ENCODE measurements around the gene PSMB7. TPM values are rescaled to one million over a fixed set of nuclear protein-coding genes. Genes with fewer than 3 reads are reported as not detected.

PSMB7 gene
- total RNA-seq, 2 experiments from 2014 or later, result 164 to 186 TPM

DNA sequence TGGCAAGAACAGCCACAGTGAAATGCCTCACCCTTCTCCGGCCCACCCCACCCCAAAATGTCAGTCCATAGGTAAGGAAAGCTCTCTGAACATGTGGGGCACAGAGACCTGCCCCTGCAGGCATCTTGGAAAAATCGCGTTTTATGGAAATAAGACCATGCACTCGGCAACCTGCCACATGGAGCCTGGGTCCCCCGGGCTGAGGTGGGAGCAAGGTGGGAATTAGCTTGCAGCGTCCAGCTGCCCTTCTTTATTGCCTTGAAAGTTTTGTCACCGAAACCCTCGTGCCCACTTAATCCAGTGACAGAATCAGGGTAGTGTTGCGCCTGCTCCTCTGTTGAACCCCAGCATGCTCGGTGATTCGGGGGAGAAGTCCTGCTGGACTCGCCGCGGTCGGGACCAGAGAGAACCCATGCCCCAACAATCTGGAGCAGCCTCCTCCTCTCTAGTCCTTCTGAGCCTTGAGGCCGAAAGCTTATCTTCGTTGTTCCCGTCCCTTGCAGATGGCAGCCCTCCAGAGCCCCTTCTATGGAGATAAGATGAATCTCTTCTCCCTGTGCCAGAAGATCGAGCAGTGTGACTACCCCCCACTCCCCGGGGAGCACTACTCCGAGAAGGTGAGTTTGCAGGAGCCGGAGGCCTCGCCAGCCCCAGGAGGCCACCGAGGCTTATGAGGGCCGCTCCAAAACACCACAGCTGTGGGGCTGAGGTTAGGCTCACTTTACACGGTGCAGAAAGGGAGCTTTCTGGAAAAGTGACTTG lies 67.9 kb downstream of the PSMB7 start:
- no peaks in the 10 kb centered on the region for H4K20me1 ChIP-seq (ENCODE audit: insufficient read depth, low read length)
- BruUV-seq (replicated peaks), result no TSS peak
- H2AFZ ChIP-seq (ENCODE audit: low read length), result no peak overlapping the region
- ChIA-PET CTCF (ENCODE audit: unreplicated experiment) (interaction anchor here (0.6 kb wide), 1 partner anchor 740 kb away, joined by 8 read pairs; no protein-coding TSS in a partner anchor), POLR2A (no interaction called here)
- H3K36me3 ChIP-seq (ENCODE audit: insufficient read depth, low read length), result peaks cover 48% of the 10 kb centered on the region
- intact Hi-C loops (cut with micrococcal nuclease; ENCODE audit: unreplicated experiment), result no loop called here
- H3K4me1 ChIP-seq (ENCODE audit: insufficient read depth, low read length, poor library complexity, severe bottlenecking), result no peaks in the 10 kb centered on the region
- H3K4me3 ChIP-seq (ENCODE audit: low read depth, low read length, poor library complexity, severe bottlenecking), result no peak overlapping the region
- H3K27ac ChIP-seq (ENCODE audit: low read depth, low read length, poor library complexity, severe bottlenecking), result no peak overlapping the region
- DNase-seq (ENCODE audit: low spot score), result no peak
- no peak overlapping the region for H3K4me2 ChIP-seq (ENCODE audit: low read length)
- H3K9me2 ChIP-seq (ENCODE audit: insufficient read depth, low read length), result no peaks in the 10 kb centered on the region
- H3K79me2 ChIP-seq (ENCODE audit: insufficient read depth, low read depth, low read length), result no peaks in the 10 kb centered on the region
- TF ChIP-seq EZH2phosphoT487 (IDR thresholded peaks at IDR 0.05; ENCODE audit: borderline replicate concordance, low read depth, low read length), result no peak
- TF ChIP-seq, protein P1, sequence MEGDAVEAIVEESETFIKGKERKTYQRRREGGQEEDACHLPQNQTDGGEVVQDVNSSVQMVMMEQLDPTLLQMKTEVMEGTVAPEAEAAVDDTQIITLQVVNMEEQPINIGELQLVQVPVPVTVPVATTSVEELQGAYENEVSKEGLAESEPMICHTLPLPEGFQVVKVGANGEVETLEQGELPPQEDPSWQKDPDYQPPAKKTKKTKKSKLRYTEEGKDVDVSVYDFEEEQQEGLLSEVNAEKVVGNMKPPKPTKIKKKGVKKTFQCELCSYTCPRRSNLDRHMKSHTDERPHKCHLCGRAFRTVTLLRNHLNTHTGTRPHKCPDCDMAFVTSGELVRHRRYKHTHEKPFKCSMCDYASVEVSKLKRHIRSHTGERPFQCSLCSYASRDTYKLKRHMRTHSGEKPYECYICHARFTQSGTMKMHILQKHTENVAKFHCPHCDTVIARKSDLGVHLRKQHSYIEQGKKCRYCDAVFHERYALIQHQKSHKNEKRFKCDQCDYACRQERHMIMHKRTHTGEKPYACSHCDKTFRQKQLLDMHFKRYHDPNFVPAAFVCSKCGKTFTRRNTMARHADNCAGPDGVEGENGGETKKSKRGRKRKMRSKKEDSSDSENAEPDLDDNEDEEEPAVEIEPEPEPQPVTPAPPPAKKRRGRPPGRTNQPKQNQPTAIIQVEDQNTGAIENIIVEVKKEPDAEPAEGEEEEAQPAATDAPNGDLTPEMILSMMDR (conservative IDR thresholded peaks at IDR 0.05; ENCODE audit: low read length), result no peak
- H3K9me3 ChIP-seq (ENCODE audit: low read length), result no peaks in the 10 kb centered on the region

DNA sequence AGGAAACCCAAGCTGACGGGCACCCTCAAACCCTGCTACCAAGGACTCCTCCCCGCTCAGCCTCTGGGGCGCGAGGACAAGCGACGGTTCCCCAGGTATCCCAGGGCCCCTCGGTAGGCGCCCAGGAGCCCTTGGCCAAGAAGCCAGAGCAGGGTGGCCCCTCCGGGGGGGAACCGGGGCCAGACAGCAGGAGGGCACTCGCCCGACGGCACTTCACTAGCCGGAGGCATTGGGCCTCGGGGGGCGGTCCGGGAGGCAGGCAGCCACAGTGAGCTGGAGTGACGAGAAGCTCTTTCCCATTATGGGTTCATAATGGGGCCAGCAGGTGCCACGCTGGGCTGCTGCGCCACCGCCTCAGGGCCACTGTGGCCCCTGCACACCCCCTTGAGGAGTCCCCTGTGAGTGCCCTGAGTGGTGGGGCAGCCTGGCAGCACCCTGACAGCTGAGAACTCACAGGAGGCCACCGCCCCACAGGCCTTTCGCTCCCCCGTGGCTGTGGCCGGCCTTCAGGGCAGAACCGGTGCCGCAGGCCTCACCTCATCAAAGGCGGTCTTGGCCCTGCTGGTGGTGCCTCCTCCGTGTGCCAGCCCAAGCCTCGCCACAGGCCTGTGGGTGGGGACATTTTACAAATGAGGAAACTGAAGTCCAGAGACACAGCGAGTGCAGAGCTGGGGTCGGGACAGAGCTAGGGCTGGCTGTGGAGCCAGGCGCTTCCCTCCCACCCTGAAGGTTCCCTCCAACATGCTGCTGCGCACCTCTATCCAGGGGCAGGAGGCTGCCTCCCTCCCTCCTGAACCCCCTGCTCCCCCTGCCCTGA lies 68.7 kb downstream of the PSMB7 start:
- no peaks in the 10 kb centered on the region for H4K20me1 ChIP-seq (ENCODE audit: insufficient read depth, low read length)
- DNase-seq (ENCODE audit: low spot score), result no peak
- TF ChIP-seq, protein P1 (conservative IDR thresholded peaks at IDR 0.05; ENCODE audit: low read length), result no peak
- no peak for TF ChIP-seq EZH2phosphoT487 (IDR thresholded peaks at IDR 0.05; ENCODE audit: borderline replicate concordance, low read depth, low read length)
- ChIA-PET CTCF (ENCODE audit: unreplicated experiment) (no interaction called here), POLR2A (no interaction called here)
- no peaks in the 10 kb centered on the region for H3K79me2 ChIP-seq (ENCODE audit: insufficient read depth, low read depth, low read length)
- H3K36me3 ChIP-seq (ENCODE audit: insufficient read depth, low read length), result peaks cover 40% of the 10 kb centered on the region
- intact Hi-C loops (cut with micrococcal nuclease; ENCODE audit: unreplicated experiment), result no loop called here
- no peaks in the 10 kb centered on the region for H3K4me1 ChIP-seq (ENCODE audit: insufficient read depth, low read length, poor library complexity, severe bottlenecking)
- no peak overlapping the region for H3K4me3 ChIP-seq (ENCODE audit: low read depth, low read length, poor library complexity, severe bottlenecking)
- H2AFZ ChIP-seq (ENCODE audit: low read length), result no peak overlapping the region
- no TSS peak for BruUV-seq (replicated peaks)
- no peaks in the 10 kb centered on the region for H3K9me3 ChIP-seq (ENCODE audit: low read length)
- no peak overlapping the region for H3K4me2 ChIP-seq (ENCODE audit: low read length)
- H3K9me2 ChIP-seq (ENCODE audit: insufficient read depth, low read length), result no peaks in the 10 kb centered on the region
- H3K27ac ChIP-seq (ENCODE audit: low read depth, low read length, poor library complexity, severe bottlenecking), result no peak overlapping the region
